ENCODE measurements around the gene PLPPR4. TPM values are rescaled to one million over a fixed set of nuclear protein-coding genes. Genes with fewer than 3 reads are reported as not detected.
"Not testable (repeated sequence)": the region's sequence is repeated elsewhere in the genome, so short reads cannot be mapped to it uniquely, and the experiment has no call there.

PLPPR4 gene
- total RNA-seq, 4 donors from 2014 or later = 1.6 to 5.1 (median 1.9) TPM

- TF ChIP-seq POLR2A (IDR thresholded peaks at IDR 0.05) (no peak), CTCF (IDR thresholded peaks at IDR 0.05) (no peak)
- no peak overlapping the region for H3K4me3 ChIP-seq (ENCODE audit: low read depth, poor library complexity, severe bottlenecking)
- no peak for DNase-seq (ENCODE audit: low spot score in 2 of 2)
- intact Hi-C loops (cut with DNase I; ENCODE audit: low total_unique reads) = no loop called here
- WGBS, 2 donors = 85% methylated on average over 2 of the region's 2 CpGs
Observed at GRCh38 chr1:99247199-99247598, 17.1 kb upstream of the PLPPR4 start.

- no peak for DNase-seq (ENCODE audit: low spot score in 2 of 2)
- intact Hi-C loops (cut with DNase I; ENCODE audit: low total_unique reads) = no loop called here
- 78 to 80% methylated on average over 5 of the region's 5 CpGs for WGBS, 2 donors
- no peak for TF ChIP-seq CTCF (IDR thresholded peaks at IDR 0.05)
- no peak for TF ChIP-seq POLR2A (IDR thresholded peaks at IDR 0.05)
- H3K4me3 ChIP-seq (ENCODE audit: low read depth, poor library complexity, severe bottlenecking) = no peak overlapping the region
Observed at GRCh38 chr1:99250728-99251127, 13.6 kb upstream of the PLPPR4 start.

GRCh38 chr1:99251308-99251707 is 13.0 kb upstream of the PLPPR4 start:
- no peak for DNase-seq (ENCODE audit: low spot score in 2 of 2)
- intact Hi-C loops (cut with DNase I; ENCODE audit: low total_unique reads) = no loop called here
- H3K4me3 ChIP-seq (ENCODE audit: low read depth, poor library complexity, severe bottlenecking) = no peak overlapping the region
- 83 to 87% methylated on average over 1 of the region's 1 CpG for WGBS, 2 donors
- TF ChIP-seq POLR2A (IDR thresholded peaks at IDR 0.05) (no peak), CTCF (IDR thresholded peaks at IDR 0.05) (no peak)

- intact Hi-C loops (cut with DNase I; ENCODE audit: low total_unique reads) = no loop called here
- DNase-seq (ENCODE audit: low spot score in 2 of 2) = no peak
- no peak overlapping the region for H3K4me3 ChIP-seq (ENCODE audit: low read depth, poor library complexity, severe bottlenecking)
- TF ChIP-seq POLR2A (IDR thresholded peaks at IDR 0.05) = no peak
- no peak for TF ChIP-seq CTCF (IDR thresholded peaks at IDR 0.05)
- 61 to 66% methylated on average over 2 of the region's 2 CpGs for WGBS, 2 donors
Observed at GRCh38 chr1:99252630-99253029, 11.7 kb upstream of the PLPPR4 start.

GRCh38 chr1:99260402-99260801 is 3.9 kb upstream of the PLPPR4 start:
- H3K4me3 ChIP-seq (ENCODE audit: low read depth, poor library complexity, severe bottlenecking); DNase-seq (ENCODE audit: low spot score in 2 of 2); intact Hi-C loops (cut with DNase I; ENCODE audit: low total_unique reads): not testable (repeated sequence)
- WGBS, 2 donors = 93 to 96% methylated on average over 3 of the region's 3 CpGs

- intact Hi-C loops (cut with DNase I; ENCODE audit: low total_unique reads) = no loop called here
- no peak for TF ChIP-seq CTCF (IDR thresholded peaks at IDR 0.05)
- no peak for TF ChIP-seq POLR2A (IDR thresholded peaks at IDR 0.05)
- H3K4me3 ChIP-seq (ENCODE audit: low read depth, poor library complexity, severe bottlenecking) = no peak overlapping the region
- 48 to 56% methylated on average over 3 of the region's 3 CpGs for WGBS, 2 donors
- DNase-seq (ENCODE audit: low spot score in 2 of 2) = no peak
Observed at GRCh38 chr1:99265124-99265523, 832 bp downstream of the PLPPR4 start.
